ENCODE data around the gene C15orf40.

DNA sequence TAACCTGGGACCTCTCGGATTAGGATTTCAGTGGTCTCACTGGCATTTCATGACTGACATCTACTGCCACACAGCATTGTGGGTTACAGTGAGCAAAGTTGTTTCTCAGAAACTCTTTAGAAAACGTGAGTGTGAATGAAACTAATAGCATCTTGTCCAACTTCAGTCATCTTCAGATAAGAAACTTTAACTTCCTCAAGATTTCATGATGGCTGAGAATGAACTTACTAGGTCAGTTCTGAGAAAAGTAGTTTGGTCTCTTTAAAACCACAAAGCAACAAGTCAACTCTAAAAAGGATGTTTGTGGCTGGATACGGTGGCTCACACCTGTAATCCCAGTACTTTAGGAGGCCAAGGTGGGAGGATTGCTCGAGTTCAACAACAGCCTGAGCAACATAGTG is 44.8 kb downstream of the C15orf40 start:
- no peak for TF ChIP-seq POLR2AphosphoS5 (IDR thresholded peaks at IDR 0.05)
- TF ChIP-seq, protein P1, sequence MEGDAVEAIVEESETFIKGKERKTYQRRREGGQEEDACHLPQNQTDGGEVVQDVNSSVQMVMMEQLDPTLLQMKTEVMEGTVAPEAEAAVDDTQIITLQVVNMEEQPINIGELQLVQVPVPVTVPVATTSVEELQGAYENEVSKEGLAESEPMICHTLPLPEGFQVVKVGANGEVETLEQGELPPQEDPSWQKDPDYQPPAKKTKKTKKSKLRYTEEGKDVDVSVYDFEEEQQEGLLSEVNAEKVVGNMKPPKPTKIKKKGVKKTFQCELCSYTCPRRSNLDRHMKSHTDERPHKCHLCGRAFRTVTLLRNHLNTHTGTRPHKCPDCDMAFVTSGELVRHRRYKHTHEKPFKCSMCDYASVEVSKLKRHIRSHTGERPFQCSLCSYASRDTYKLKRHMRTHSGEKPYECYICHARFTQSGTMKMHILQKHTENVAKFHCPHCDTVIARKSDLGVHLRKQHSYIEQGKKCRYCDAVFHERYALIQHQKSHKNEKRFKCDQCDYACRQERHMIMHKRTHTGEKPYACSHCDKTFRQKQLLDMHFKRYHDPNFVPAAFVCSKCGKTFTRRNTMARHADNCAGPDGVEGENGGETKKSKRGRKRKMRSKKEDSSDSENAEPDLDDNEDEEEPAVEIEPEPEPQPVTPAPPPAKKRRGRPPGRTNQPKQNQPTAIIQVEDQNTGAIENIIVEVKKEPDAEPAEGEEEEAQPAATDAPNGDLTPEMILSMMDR (IDR thresholded peaks at IDR 0.05), result no peak
- no peak for TF ChIP-seq EP300 (IDR thresholded peaks at IDR 0.05)
- TF ChIP-seq POLR2A (IDR thresholded peaks at IDR 0.05; ENCODE audit: low read depth), result no peak
